ENCODE data around the gene QSOX2. TPM values are rescaled to one million over a fixed set of nuclear protein-coding genes. Genes with fewer than 3 reads are reported as not detected.

Gene QSOX2
- polyA plus RNA-seq, 2 of the 4 experiments (the other 2 are of a cell fraction): 22.3 to 30.2 TPM

GRCh38 chr9:136235171-136235570 lies 10.4 kb downstream of the QSOX2 start:
- Histone ChIP-seq H3K27ac (no peak overlapping the region), H3K4me2 (no peak overlapping the region), H3K4me3 (no peak overlapping the region), H3K4me1 (no peaks in the 10 kb centered on the region), H3K9me3 (no peaks in the 10 kb centered on the region)
- DNase-seq (ENCODE audit: low read depth in 1 of 2, low spot score in 1 of 2): no peak
- FAIRE-seq: no peak
- ChIA-PET CTCF (interaction anchor here (1.5 to 2.5 kb wide), 4 partner anchors 8 to 65 kb away, joined by 3 to 20 read pairs (median 6); no protein-coding TSS in a partner anchor), POLR2A (no interaction called here)
- ATAC-seq: no peak
- no peak for TF ChIP-seq CHD2 (IDR thresholded peaks at IDR 0.05; ENCODE audit: low read length, partially characterized antibody)
- no peak for TF ChIP-seq NR3C1 (IDR thresholded peaks at IDR 0.05)
- no peak for TF ChIP-seq EP300 (IDR thresholded peaks at IDR 0.05)
- no peak for TF ChIP-seq SMC3 (IDR thresholded peaks at IDR 0.05)
- TF ChIP-seq FOXS1 (CRISPR knock-in tag; IDR thresholded peaks at IDR 0.05): no peak
- no peak for TF ChIP-seq RAD21 (conservative IDR thresholded peaks at IDR 0.05 in 1 of 2, IDR thresholded peaks at IDR 0.05 in 1 of 2)
- TF ChIP-seq HDAC2 (IDR thresholded peaks at IDR 0.05): no peak
- TF ChIP-seq ZC3H11A (IDR thresholded peaks at IDR 0.05): no peak
- 94% methylated on average over 13 of the region's 17 CpGs for WGBS (ENCODE audit: missing lambda C conversion rate)

GRCh38 chr9:136234597-136234996 lies 11.0 kb downstream of the QSOX2 start:
- POLR2A ChIA-PET: no interaction called here
- FAIRE-seq: no peak

GRCh38 chr9:136233868-136234267 lies 11.7 kb downstream of the QSOX2 start:
- FAIRE-seq (no peak), ATAC-seq (no peak), DNase-seq (ENCODE audit: low read depth in 1 of 2, low spot score in 1 of 2) (no peak)
- peaks cover 5% of the 10 kb centered on the region for H3K4me1 ChIP-seq
- 89% methylated on average over 14 of the region's 14 CpGs for whole genome bisulfite sequencing (ENCODE audit: missing lambda C conversion rate)
- no peak overlapping the region for H3K4me2 ChIP-seq
- H3K9me3 ChIP-seq: no peaks in the 10 kb centered on the region
- TF ChIP-seq ZC3H11A (IDR thresholded peaks at IDR 0.05): no peak
- TF ChIP-seq SMC3 (IDR thresholded peaks at IDR 0.05): no peak
- no peak for TF ChIP-seq RARB (CRISPR knock-in tag; IDR thresholded peaks at IDR 0.05)
- no peak for TF ChIP-seq CHD4 (IDR thresholded peaks at IDR 0.05; ENCODE audit: borderline replicate concordance)
- TF ChIP-seq MAZ (IDR thresholded peaks at IDR 0.05; ENCODE audit: borderline replicate concordance, low read depth, low read length): no peak
- no peak for TF ChIP-seq FOSB (CRISPR knock-in tag; IDR thresholded peaks at IDR 0.05)
- TF ChIP-seq USF2 (IDR thresholded peaks at IDR 0.05): no peak
- TF ChIP-seq FOXS1 (CRISPR knock-in tag; IDR thresholded peaks at IDR 0.05): no peak
- TF ChIP-seq BHLHE40 (IDR thresholded peaks at IDR 0.05; ENCODE audit: low read depth, low read length): no peak
- H3K27ac ChIP-seq: no peak overlapping the region
- ChIA-PET CTCF (interaction anchor here (1.1 to 2.5 kb wide), 3 partner anchors 8 to 18 kb away, joined by 3 to 20 read pairs (median 6); no protein-coding TSS in a partner anchor), POLR2A (no interaction called here)
- no peak overlapping the region for H3K4me3 ChIP-seq

More at GRCh38 chr9:136234597-136234996, 11.0 kb downstream of the QSOX2 start:
- H3K4me1 ChIP-seq: no peaks in the 10 kb centered on the region
- DNase-seq (ENCODE audit: low read depth in 1 of 2, low spot score in 1 of 2) (no peak), ATAC-seq (no peak; a peak in 1 of 6 replicates)
- CTCF ChIA-PET: interaction anchor here (0.7 to 2.5 kb wide), 5 partner anchors 9 to 64 kb away, joined by 3 to 20 read pairs (median 3); no protein-coding TSS in a partner anchor
- 95% methylated on average over 18 of the region's 21 CpGs for WGBS (ENCODE audit: missing lambda C conversion rate)
- no peaks in the 10 kb centered on the region for H3K9me3 ChIP-seq
- TF ChIP-seq HEYL (CRISPR knock-in tag; IDR thresholded peaks at IDR 0.05): no peak
- no peak for TF ChIP-seq NR3C1 (IDR thresholded peaks at IDR 0.05)
- no peak overlapping the region for H3K27ac ChIP-seq
- no peak overlapping the region for H3K4me2 ChIP-seq
- no peak overlapping the region for H3K4me3 ChIP-seq

- Histone ChIP-seq H3K9me3 (no peaks in the 10 kb centered on the region), H3K4me2 (no peak overlapping the region), H3K4me1 (peaks cover 10% of the 10 kb centered on the region), H3K27ac (no peak overlapping the region), H3K4me3 (no peak overlapping the region)
- 93% methylated on average over 15 of the region's 15 CpGs for WGBS (ENCODE audit: missing lambda C conversion rate)
- ChIA-PET CTCF (interaction anchor here (1.1 to 1.8 kb wide), 2 partner anchors 10 to 18 kb away, joined by 3 to 6 read pairs; no protein-coding TSS in a partner anchor), POLR2A (no interaction called here)
- ATAC-seq (no peak), FAIRE-seq (no peak), DNase-seq (ENCODE audit: low read depth in 1 of 2, low spot score in 1 of 2) (no peak)
- TF ChIP-seq CEBPB (IDR thresholded peaks at IDR 0.05): no peak
- TF ChIP-seq HES2 (IDR thresholded peaks at IDR 0.05): no peak
- no peak for TF ChIP-seq KDM1A (IDR thresholded peaks at IDR 0.05; ENCODE audit: low read depth)
- no peak for TF ChIP-seq RFX5 (IDR thresholded peaks at IDR 0.05)
- no peak for TF ChIP-seq ZFP36 (IDR thresholded peaks at IDR 0.05; ENCODE audit: borderline replicate concordance, partially characterized antibody)
- no peak for TF ChIP-seq ZC3H11A (IDR thresholded peaks at IDR 0.05)
- TF ChIP-seq ELK1 (IDR thresholded peaks at IDR 0.05; ENCODE audit: low read depth, low read length): no peak
- no peak for TF ChIP-seq PBX3 (IDR thresholded peaks at IDR 0.05)
- no peak for TF ChIP-seq NR3C1 (IDR thresholded peaks at IDR 0.05)
- no peak for TF ChIP-seq FOSL2 (IDR thresholded peaks at IDR 0.05)
- no peak for TF ChIP-seq FOSL2 (CRISPR knock-in tag; IDR thresholded peaks at IDR 0.05)
- TF ChIP-seq JUNB (IDR thresholded peaks at IDR 0.05): no peak
- no peak for TF ChIP-seq EHF (CRISPR knock-in tag; IDR thresholded peaks at IDR 0.05)
- TF ChIP-seq KDM5A (IDR thresholded peaks at IDR 0.05): no peak
- TF ChIP-seq MAFK (IDR thresholded peaks at IDR 0.05; ENCODE audit: partially characterized antibody): no peak
Observed at GRCh38 chr9:136233411-136233810, 12.2 kb downstream of the QSOX2 start.
